SK-N-SH (cell line): ENCODE results near the gene DUSP28. TPM values are rescaled to one million over a fixed set of nuclear protein-coding genes. Genes with fewer than 3 reads are reported as not detected.

Source experiments
- CTCF ChIA-PET: fragments of 300-600, 350-600 bp; formaldehyde crosslinking; extraction: SDS; loops from one replicate; lab custom pipeline; 2021; lab: Yijun Ruan, JAX
- POLR2A ChIA-PET: fragments of 350-600 bp; sonication (Branson Sonifier 250); formaldehyde crosslinking; extraction: SDS; loops from one replicate; lab custom pipeline; 2020; ENCODE audit warnings: antibody characterized with exemption, inconsistent platforms; lab: Yijun Ruan, JAX
- DNase-seq: peaks from one replicate; pipeline ENCODE4 v3.0.0; 2012
- H2AFZ ChIP-seq: fragments of 200-600 bp; sonication (generic); 2 replicates; pipeline ENCODE4 v1.8.1; 2016; ENCODE audit warnings: antibody characterized with exemption, mild to moderate bottlenecking, low read depth
- H3F3A ChIP-seq: fragments of 200-600 bp; sonication (generic); replicated peaks from 2 replicates; pipeline ENCODE3; 2016; ENCODE audit warnings: antibody characterized with exemption, mild to moderate bottlenecking; ENCODE audit not compliant: insufficient read depth
- H3K27ac ChIP-seq, 2 experiments: fragments of 200-500 bp in 1 of 2; fragments of 200-600 bp in 1 of 2; sonication (Bioruptor generic) in 1 of 2; sonication (generic), shearing (Covaris generic) in 1 of 2; 2 replicates each; pipeline versions ENCODE4 v1.5.1 to v1.6.1; 2014 to 2016; ENCODE audit warnings: low read depth in 2 of 2, inconsistent platforms in 1 of 2, low read length in 1 of 2, mild to moderate bottlenecking in 1 of 2, mixed read lengths in 1 of 2
- H3K27me3 ChIP-seq: fragments of 200-600 bp; sonication (generic), shearing (Covaris generic); 2 replicates; pipeline ENCODE4 v1.6.1; 2016; ENCODE audit warnings: mixed run types; ENCODE audit not compliant: insufficient read depth
- H3K36me3 ChIP-seq, 2 experiments: fragments of 200-500 bp in 1 of 2; fragments of 200-600 bp in 1 of 2; sonication (Bioruptor generic) in 1 of 2; sonication (generic) in 1 of 2; replicated peaks in 1 of 2; 2 replicates each; pipeline versions ENCODE3 to v1.5.1; 2014 to 2016; ENCODE audit warnings: low read length in 1 of 2, mild to moderate bottlenecking in 1 of 2; ENCODE audit not compliant: insufficient read depth in 2 of 2, control insufficient read depth in 1 of 2
- H3K4me1 ChIP-seq, 2 experiments: fragments of 200-500 bp in 1 of 2; fragments of 200-600 bp in 1 of 2; sonication (Bioruptor generic) in 1 of 2; sonication (generic), shearing (Covaris generic) in 1 of 2; 2 replicates each; pipeline versions ENCODE4 v1.5.1 to v1.6.1; 2014 to 2016; ENCODE audit warnings: low read depth in 1 of 2, low read length in 1 of 2, mixed run types in 1 of 2; ENCODE audit not compliant: insufficient read depth in 2 of 2, control insufficient read depth in 1 of 2
- H3K4me2 ChIP-seq: fragments of 200-600 bp; sonication (generic), shearing (Covaris generic); 2 replicates; pipeline ENCODE4 v1.6.1; 2017; ENCODE audit warnings: mixed run types
- H3K4me3 ChIP-seq, 2 experiments: fragments of 200-500 bp in 1 of 2; fragments of 200-600 bp in 1 of 2; sonication (Bioruptor generic) in 1 of 2; sonication (generic), shearing (Covaris generic) in 1 of 2; 2 replicates each; pipeline versions ENCODE4 v1.5.1 to v1.8.1; 2014 to 2016; ENCODE audit warnings: low read depth in 2 of 2, inconsistent platforms in 1 of 2, low read length in 1 of 2, mild to moderate bottlenecking in 1 of 2, mixed read lengths in 1 of 2, moderate library complexity in 1 of 2
- H3K79me2 ChIP-seq: fragments of 200-600 bp; sonication (generic); 2 replicates; pipeline ENCODE4 v1.8.1; 2017; ENCODE audit warnings: mild to moderate bottlenecking; ENCODE audit not compliant: insufficient read depth
- H3K9ac ChIP-seq: fragments of 200-600 bp; sonication (generic); 2 replicates; pipeline ENCODE4 v1.6.1; 2017; ENCODE audit warnings: mixed run types
- H3K9me2 ChIP-seq: fragments of 200-600 bp; sonication (generic); 2 replicates; pipeline ENCODE4 v1.6.1; 2017; ENCODE audit warnings: mixed run types
- H3K9me3 ChIP-seq: fragments of 200-600 bp; sonication (generic); 2 replicates; pipeline ENCODE4 v1.6.1; 2017; ENCODE audit warnings: mixed run types, mild to moderate bottlenecking, moderate library complexity
- H4K20me1 ChIP-seq: fragments of 200-600 bp; sonication (generic); 2 replicates; pipeline ENCODE4 v1.6.1; 2017; ENCODE audit warnings: mild to moderate bottlenecking, mixed run types; ENCODE audit not compliant: insufficient read depth
- CHD2 ChIP-seq: fragments of 150-350 bp; IDR thresholded peaks from 2 replicates; pipeline ENCODE4 v1.6.1; 2018; ENCODE audit warnings: low read length; ENCODE audit not compliant: partially characterized antibody
- ELF1 ChIP-seq: IDR thresholded peaks from 2 replicates; pipeline ENCODE4 v1.4.0; 2012
- EZH2phosphoT487 ChIP-seq: fragments of 200-600 bp; sonication (generic); IDR thresholded peaks from 2 replicates; pipeline ENCODE4 v1.6.1; 2017; ENCODE audit warnings: low read depth, mixed run types, mild to moderate bottlenecking, antibody characterized with exemption, moderate library complexity, borderline replicate concordance
- FOXJ3 ChIP-seq: sonication (generic); formaldehyde crosslinking; IDR thresholded peaks from 2 replicates; pipeline ENCODE4 v1.5.1; 2020; ENCODE audit warnings: mild to moderate bottlenecking, missing genetic modification reagents
- FOXM1 ChIP-seq: IDR thresholded peaks from 2 replicates; pipeline ENCODE4 v1.4.0; 2012; ENCODE audit warnings: low read depth, mild to moderate bottlenecking
- GABPA ChIP-seq: IDR thresholded peaks from 2 replicates; pipeline ENCODE4 v1.4.0; 2012; ENCODE audit warnings: low read depth, mild to moderate bottlenecking
- MEF2A ChIP-seq: IDR thresholded peaks from 2 replicates; pipeline ENCODE4 v1.4.0; 2012; ENCODE audit warnings: low read depth, borderline replicate concordance
- MXI1 ChIP-seq: IDR thresholded peaks from 2 replicates; pipeline ENCODE4 v1.6.1; 2012; ENCODE audit warnings: mild to moderate bottlenecking, low read depth, low read length, improper control_type of control experiment
- NFIC ChIP-seq: IDR thresholded peaks from 2 replicates; pipeline ENCODE4 v1.4.0; 2012; ENCODE audit warnings: borderline replicate concordance
- NRF1 ChIP-seq: IDR thresholded peaks from 2 replicates; pipeline ENCODE4 v1.6.1; 2012; ENCODE audit warnings: low read depth, mild to moderate bottlenecking, low read length
- RCOR1 ChIP-seq: fragments of 150-350 bp; IDR thresholded peaks from 2 replicates; pipeline ENCODE4 v1.6.1; 2017; ENCODE audit warnings: antibody characterized with exemption, low read length
- REST ChIP-seq: IDR thresholded peaks from 2 replicates; pipeline ENCODE4 v1.6.1; 2012; ENCODE audit warnings: mild to moderate bottlenecking, low read depth, low read length, moderate library complexity
- RFX5 ChIP-seq: IDR thresholded peaks from 2 replicates; pipeline ENCODE4 v1.6.1; 2012; ENCODE audit warnings: mild to moderate bottlenecking, improper control_type of control experiment, low read length
- RXRA ChIP-seq: IDR thresholded peaks from 2 replicates; pipeline ENCODE4 v1.4.0; 2012; ENCODE audit warnings: low read depth, mild to moderate bottlenecking, borderline replicate concordance
- SMC3 ChIP-seq: IDR thresholded peaks from 2 replicates; pipeline ENCODE4 v1.6.1; 2012; ENCODE audit warnings: low read depth, low read length, improper control_type of control experiment
- TCF12 ChIP-seq: IDR thresholded peaks from 2 replicates; pipeline ENCODE4 v1.4.0; 2012
- USF2 ChIP-seq: fragments of 150-350 bp; IDR thresholded peaks from 2 replicates; pipeline ENCODE4 v1.6.1; 2017; ENCODE audit warnings: antibody characterized with exemption, low read length, low read depth, borderline replicate concordance
- YY1 ChIP-seq: IDR thresholded peaks from 2 replicates; pipeline ENCODE4 v1.4.0; 2012; ENCODE audit warnings: low read depth, mild to moderate bottlenecking
- WGBS: methylation state at CpG from one replicate; pipeline ENCODE4 v1.1.6; 2017; ENCODE audit warnings: low lambda C conversion rate; 5-methylcytosine and 5-hydroxymethylcytosine counted together
- polyA plus RNA-seq, 3 experiments: library from polyadenylated mRNA; depleted of rRNA; stranded (reverse); fragments of >200 nt; gene quantifications; 2 replicates each; pipeline ENCODE4 v1.2.3, GENCODE V29; 2012

The DUSP28 gene
- polyA plus RNA-seq, 1 of the 3 experiments (the other 2 are of a cell fraction): 4.1 TPM

GRCh38 chr2:240596491-240596931, 36.4 kb downstream of the DUSP28 start:
- peaks cover 20% of the 10 kb centered on the region; the same call in 1 of the 2 replicates for H3K79me2 ChIP-seq
- H3K36me3 ChIP-seq: peaks cover 0 to 35% of the 10 kb centered on the region in 2 experiments
- H4K20me1 ChIP-seq: 0 out of 2 replicates have a peak, but pooled peaks cover 3% of the 10 kb centered on the region
- peaks cover 0 to 3% of the 10 kb centered on the region in 2 experiments; a peak in 1 of 4 replicates for H3K4me1 ChIP-seq
- H3K9me3 ChIP-seq: no peaks in the 10 kb centered on the region
- H3K27ac ChIP-seq: no peak overlapping the region
- no peak for DNase-seq
- no peak overlapping the region for H3K9ac ChIP-seq
- POLR2A ChIA-PET: no interaction called here
- CTCF ChIA-PET: interaction anchor here (0.9 to 1.4 kb wide), 3 partner anchors 9 to 83 kb away, joined by 3 to 4 read pairs (median 3); no protein-coding TSS in a partner anchor
- H3K9me2 ChIP-seq: no peaks in the 10 kb centered on the region
- H2AFZ ChIP-seq: no peak overlapping the region
- H3K4me2 ChIP-seq: no peak overlapping the region
- 93% methylated on average over 16 of the region's 23 CpGs for WGBS
- TF ChIP-seq FOXM1 (no peak), SMC3 (no peak), CHD2 (no peak), FOXJ3 (CRISPR knock-in tag) (no peak), MXI1 (no peak), NRF1 (no peak), EZH2phosphoT487 (no peak), TCF12 (no peak), RXRA (no peak), USF2 (no peak), GABPA (no peak), ELF1 (no peak), YY1 (no peak), RCOR1 (no peak), NFIC (no peak)
- TF ChIP-seq, all 33 proteins: peak for 0
- H3F3A ChIP-seq: no peaks in the 10 kb centered on the region
- H3K27me3 ChIP-seq: no peaks in the 10 kb centered on the region
- H3K4me3 ChIP-seq: no peak overlapping the region

GRCh38 chr2:240597054-240597418, 36.9 kb downstream of the DUSP28 start:
- peaks cover 0 to 30% of the 10 kb centered on the region in 2 experiments for H3K36me3 ChIP-seq
- H3F3A ChIP-seq: no peaks in the 10 kb centered on the region
- no peaks in the 10 kb centered on the region for H3K9me3 ChIP-seq
- H3K79me2 ChIP-seq: peaks cover 17% of the 10 kb centered on the region; the same call in 1 of the 2 replicates
- no peak overlapping the region for H3K4me2 ChIP-seq
- H3K27ac ChIP-seq: no peak overlapping the region
- peaks cover 0 to 3% of the 10 kb centered on the region in 2 experiments; a peak in 1 of 4 replicates for H3K4me1 ChIP-seq
- H2AFZ ChIP-seq: no peak overlapping the region
- CTCF ChIA-PET: interaction anchor here (0.7 to 1.4 kb wide), 4 partner anchors 9 to 83 kb away, joined by 3 to 4 read pairs (median 3); no protein-coding TSS in a partner anchor
- no peak overlapping the region for H3K9ac ChIP-seq
- WGBS: 91% methylated on average over 10 of the region's 10 CpGs
- H3K27me3 ChIP-seq: no peaks in the 10 kb centered on the region
- no peak overlapping the region for H3K4me3 ChIP-seq
- H4K20me1 ChIP-seq: 0 out of 2 replicates have a peak, but pooled peaks cover 3% of the 10 kb centered on the region
- TF ChIP-seq RXRA (no peak), USF2 (no peak), REST (no peak), NFIC (no peak), MEF2A (no peak), CHD2 (no peak), FOXJ3 (CRISPR knock-in tag) (no peak), EZH2phosphoT487 (no peak), YY1 (no peak), RFX5 (no peak)
- POLR2A ChIA-PET: no interaction called here
- no peaks in the 10 kb centered on the region for H3K9me2 ChIP-seq
- no peak for DNase-seq
